Measurements from ENCODE around the gene HOXA7.

HOXA7 gene

DNA sequence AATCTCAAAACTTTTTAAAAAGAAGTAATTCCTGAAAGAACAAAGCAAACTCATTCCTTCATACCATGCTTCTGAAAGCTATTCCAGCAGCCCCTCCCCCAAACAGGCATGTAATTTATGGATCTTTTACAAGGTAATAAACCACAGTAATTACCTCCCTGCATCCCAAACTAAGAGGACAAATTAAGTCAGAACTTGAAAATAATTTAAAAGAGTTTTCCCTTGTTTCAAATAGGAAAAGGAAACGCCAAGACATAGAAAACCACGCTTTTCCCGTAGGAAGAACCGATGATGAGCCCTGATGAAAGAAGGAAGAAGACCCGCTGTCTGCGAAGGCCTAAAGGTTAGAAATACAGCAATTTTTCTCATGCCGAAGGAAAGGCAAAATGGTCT lies 34.8 kb downstream of the HOXA7 start:
- Histone ChIP-seq H3K9me3 (ENCODE audit: control insufficient read depth, insufficient read depth, low read depth, low read length) (no peaks in the 10 kb centered on the region), H3K4me1 (ENCODE audit: control insufficient read depth, insufficient read depth, low read length) (peaks cover 38% of the 10 kb centered on the region), H3K4me3 (ENCODE audit: low read depth, low read length) (no peak overlapping the region), H3K36me3 (ENCODE audit: control insufficient read depth in 2 of 2, insufficient read depth in 1 of 2, low read length in 2 of 2) (peaks cover 0 to 34% of the 10 kb centered on the region in 2 experiments; a peak in 1 of 3 replicates), H3K27ac (ENCODE audit: extremely low read depth, low read depth, low read length) (peak overlapping the region; percentile 4; the same call in 1 of the 2 replicates)
- TF ChIP-seq WT1 (tag by site-specific recombination; IDR thresholded peaks at IDR 0.05) (peak; percentile 92), ZBTB7A (tag by site-specific recombination; IDR thresholded peaks at IDR 0.05; ENCODE audit: low read depth) (no peak), ZNF549 (tag by site-specific recombination; IDR thresholded peaks at IDR 0.05) (no peak), ZNF341 (tag by site-specific recombination; IDR thresholded peaks at IDR 0.05; ENCODE audit: low read depth) (peak; percentile 83), ZNF707 (tag by site-specific recombination; IDR thresholded peaks at IDR 0.05) (no peak), IKZF3 (tag by site-specific recombination; IDR thresholded peaks at IDR 0.05) (peak; percentile 83), ZEB2 (tag by site-specific recombination; IDR thresholded peaks at IDR 0.05) (0 out of 2 replicates have a peak, but pooled peaks have one; percentile 24), ZBTB8A (tag by site-specific recombination; IDR thresholded peaks at IDR 0.05) (peak; percentile 29), ZNF843 (tag by site-specific recombination; IDR thresholded peaks at IDR 0.05) (peak; percentile 44; the same call in 1 of the 2 replicates), ZNF366 (tag by site-specific recombination; conservative IDR thresholded peaks at IDR 0.05) (peak; percentile 81), SP7 (tag by site-specific recombination; IDR thresholded peaks at IDR 0.05) (peak; percentile 66), FEZF1 (tag by site-specific recombination; IDR thresholded peaks at IDR 0.05) (peak; percentile 61; the same call in 1 of the 2 replicates), ZFP3 (tag by site-specific recombination; IDR thresholded peaks at IDR 0.05; ENCODE audit: low read depth) (no peak), PRDM4 (tag by site-specific recombination; IDR thresholded peaks at IDR 0.05) (0 out of 2 replicates have a peak, but pooled peaks have one; percentile 55), BCL11B (tag by site-specific recombination; IDR thresholded peaks at IDR 0.05; ENCODE audit: low read depth) (0 out of 2 replicates have a peak, but pooled peaks have one; percentile 37), OSR2 (tag by site-specific recombination; IDR thresholded peaks at IDR 0.05) (peak; percentile 57; the same call in 1 of the 2 replicates), PRDM6 (tag by site-specific recombination; IDR thresholded peaks at IDR 0.05) (peak; percentile 95)
- TF ChIP-seq, protein P1, sequence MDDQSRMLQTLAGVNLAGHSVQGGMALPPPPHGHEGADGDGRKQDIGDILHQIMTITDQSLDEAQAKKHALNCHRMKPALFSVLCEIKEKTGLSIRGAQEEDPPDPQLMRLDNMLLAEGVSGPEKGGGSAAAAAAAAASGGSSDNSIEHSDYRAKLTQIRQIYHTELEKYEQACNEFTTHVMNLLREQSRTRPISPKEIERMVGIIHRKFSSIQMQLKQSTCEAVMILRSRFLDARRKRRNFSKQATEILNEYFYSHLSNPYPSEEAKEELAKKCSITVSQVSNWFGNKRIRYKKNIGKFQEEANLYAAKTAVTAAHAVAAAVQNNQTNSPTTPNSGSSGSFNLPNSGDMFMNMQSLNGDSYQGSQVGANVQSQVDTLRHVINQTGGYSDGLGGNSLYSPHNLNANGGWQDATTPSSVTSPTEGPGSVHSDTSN (CRISPR knock-in tag; IDR thresholded peaks at IDR 0.05): no peak
- TF ChIP-seq, protein P2, sequence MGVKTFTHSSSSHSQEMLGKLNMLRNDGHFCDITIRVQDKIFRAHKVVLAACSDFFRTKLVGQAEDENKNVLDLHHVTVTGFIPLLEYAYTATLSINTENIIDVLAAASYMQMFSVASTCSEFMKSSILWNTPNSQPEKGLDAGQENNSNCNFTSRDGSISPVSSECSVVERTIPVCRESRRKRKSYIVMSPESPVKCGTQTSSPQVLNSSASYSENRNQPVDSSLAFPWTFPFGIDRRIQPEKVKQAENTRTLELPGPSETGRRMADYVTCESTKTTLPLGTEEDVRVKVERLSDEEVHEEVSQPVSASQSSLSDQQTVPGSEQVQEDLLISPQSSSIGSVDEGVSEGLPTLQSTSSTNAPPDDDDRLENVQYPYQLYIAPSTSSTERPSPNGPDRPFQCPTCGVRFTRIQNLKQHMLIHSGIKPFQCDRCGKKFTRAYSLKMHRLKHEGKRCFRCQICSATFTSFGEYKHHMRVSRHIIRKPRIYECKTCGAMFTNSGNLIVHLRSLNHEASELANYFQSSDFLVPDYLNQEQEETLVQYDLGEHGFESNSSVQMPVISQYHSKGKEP (tag by site-specific recombination; IDR thresholded peaks at IDR 0.05): peak; percentile 69; the same call in 1 of the 2 replicates
- ChIA-PET POLR2A (no interaction called here), CTCF (interaction anchor here (0.7 to 1.8 kb wide), 2 partner anchors 9 to 196 kb away, joined by 3 to 7 read pairs; partner anchors contain the start of gene HOXA4)
